Mesothelial cell of epicardium (in vitro differentiated cells): ENCODE measurements around the gene SLC35D2. TPM values are rescaled to one million over a fixed set of nuclear protein-coding genes. Genes with fewer than 3 reads are reported as not detected.

ENCODE experiments used
- DNase-seq, 2 experiments: peaks; one replicate each; pipeline ENCODE4 v3.0.0; 2021; ENCODE audit warnings: low spot score in 2 of 2; ENCODE audit not compliant: unreplicated experiment in 2 of 2
- H3K27ac Mint-ChIP-seq: 2 replicates; pipeline ENCODE4 v1.8.0; 2021; ENCODE audit warnings: mixed read lengths
- H3K27me3 Mint-ChIP-seq: 2 replicates; pipeline ENCODE4 v1.8.0; 2021; ENCODE audit warnings: low read depth, mixed read lengths
- H3K36me3 Mint-ChIP-seq: 2 replicates; pipeline ENCODE4 v1.8.0; 2021; ENCODE audit warnings: mixed read lengths
- H3K4me1 Mint-ChIP-seq: 2 replicates; pipeline ENCODE4 v1.8.0; 2021; ENCODE audit warnings: mixed read lengths
- H3K4me3 Mint-ChIP-seq: 2 replicates; pipeline ENCODE4 v1.8.0; 2021; ENCODE audit warnings: mild to moderate bottlenecking, moderate library complexity, mixed read lengths
- H3K9me3 Mint-ChIP-seq: 2 replicates; pipeline ENCODE4 v1.8.0; 2021; ENCODE audit warnings: mixed read lengths
- CTCF ChIP-seq: fragments of 200-600 bp; sonication (generic); IDR thresholded peaks from one replicate; pipeline ENCODE4 v1.5.0; 2021; ENCODE audit warnings: antibody characterized with exemption; ENCODE audit not compliant: unreplicated experiment
- total RNA-seq: library from RNA; stranded (reverse); gene quantifications from 3 replicates; pipeline ENCODE4 v1.2.1, GENCODE V29; 2021

SLC35D2 gene
- total RNA-seq, 1 donor from 2014 or later: 22.2 TPM

- H3K36me3 Mint-ChIP-seq: peaks cover 5% of the 10 kb centered on the region
- H3K9me3 Mint-ChIP-seq: no peaks in the 10 kb centered on the region
- no peaks in the 10 kb centered on the region for H3K27me3 Mint-ChIP-seq
- DNase-seq: no peak
- peaks cover 3% of the 10 kb centered on the region for H3K4me1 Mint-ChIP-seq
- TF ChIP-seq CTCF: no peak
- H3K4me3 Mint-ChIP-seq: no peak overlapping the region
- no peak overlapping the region for H3K27ac Mint-ChIP-seq
Observed at GRCh38 chr9:96408409-96409280, 25.1 kb upstream of the SLC35D2 start.

GRCh38 chr9:96400132-96400910, 16.8 kb upstream of the SLC35D2 start:
- no peak overlapping the region for H3K4me3 Mint-ChIP-seq
- H3K9me3 Mint-ChIP-seq: peaks cover 10% of the 10 kb centered on the region
- H3K27ac Mint-ChIP-seq: no peak overlapping the region
- H3K27me3 Mint-ChIP-seq: no peaks in the 10 kb centered on the region
- no peak for TF ChIP-seq CTCF
- DNase-seq: no peak
- H3K4me1 Mint-ChIP-seq: no peaks in the 10 kb centered on the region
- peaks cover 12% of the 10 kb centered on the region for H3K36me3 Mint-ChIP-seq

- Mint-ChIP-seq H3K4me1 (no peaks in the 10 kb centered on the region), H3K9me3 (peaks cover 10% of the 10 kb centered on the region), H3K36me3 (peaks cover 12% of the 10 kb centered on the region), H3K27ac (peak overlapping the region; percentile 35), H3K27me3 (no peaks in the 10 kb centered on the region), H3K4me3 (no peak overlapping the region)
- DNase-seq: no peak
- TF ChIP-seq CTCF: no peak
Observed at GRCh38 chr9:96399325-96399633, 15.8 kb upstream of the SLC35D2 start.

GRCh38 chr9:96398582-96399324, 15.2 kb upstream of the SLC35D2 start:
- H3K4me3 Mint-ChIP-seq: no peak overlapping the region
- H3K27ac Mint-ChIP-seq: peak overlapping the region; percentile 35

More at GRCh38 chr9:96398582-96399324, 15.2 kb upstream of the SLC35D2 start:
- peaks cover 12% of the 10 kb centered on the region for H3K36me3 Mint-ChIP-seq
- H3K27me3 Mint-ChIP-seq: no peaks in the 10 kb centered on the region
- no peaks in the 10 kb centered on the region for H3K4me1 Mint-ChIP-seq
- peaks cover 10% of the 10 kb centered on the region for H3K9me3 Mint-ChIP-seq
- DNase-seq: no peak
- no peak for TF ChIP-seq CTCF
